K562 (cell line): ENCODE measurements around the gene TMEM81. TPM values are rescaled to one million over a fixed set of nuclear protein-coding genes. Genes with fewer than 3 reads are reported as not detected.

Experiments used
- ATAC-seq: fragments of 200-7000 bp; cut with Tn5 transposase; 3 replicates; pipeline ENCODE4 v1.9.1; 2020; ENCODE audit warnings: moderate library complexity
- BruUV-seq: library from RNA; stranded (reverse); fragments of 400-500 nt; replicated peaks from 2 replicates; lab custom pipeline; 2021; lab: Mats Ljungman, UMichigan
- CTCF ChIA-PET: fragments of 300-600 bp; formaldehyde crosslinking; extraction: SDS; loops from one replicate; lab custom pipeline; 2021; ENCODE audit warnings: low intra/inter-chr PET ratio; lab: Yijun Ruan, JAX
- POLR2A ChIA-PET: fragments of 300-600, 350-650 bp; sonication (Branson Sonifier 250); formaldehyde crosslinking; extraction: SDS; loops from one replicate; lab custom pipeline; 2021; ENCODE audit warnings: antibody characterized with exemption, inconsistent platforms; lab: Yijun Ruan, JAX
- DNase-seq, 4 experiments: peaks; one replicate each; pipeline versions ENCODE4 v3.0.0 to v3.0.0-alpha.2; 2011 to 2018; ENCODE audit warnings: low spot score in 3 of 4, mixed read lengths in 3 of 4; ENCODE audit errors: extremely low read depth in 1 of 4
- FAIRE-seq: peaks from 2 replicates; lab custom pipeline; 2011; peaks lifted over from hg19 to GRCh38; lab: Jason Lieb, UNC
- H2AFZ ChIP-seq: 2 replicates; pipeline ENCODE4 v1.6.0; 2011; ENCODE audit warnings: low read depth, low read length, control low read depth, inconsistent platforms
- H3K27ac ChIP-seq: fragments of 200-600 bp; 3 replicates; pipeline ENCODE4 v1.8.0; 2011; ENCODE audit warnings: low read depth, mild to moderate bottlenecking, control low read depth, inconsistent platforms, low read length, moderate library complexity, mixed read lengths; ENCODE audit errors: extremely low read depth
- H3K27me3 ChIP-seq, 2 experiments: fragments of 300-600 bp in 1 of 2; 2 replicates in 1 of 2; 3 replicates in 1 of 2; pipeline versions ENCODE4 v1.6.0 to v1.8.0; 2011; ENCODE audit warnings: inconsistent platforms in 2 of 2, low read length in 2 of 2, mild to moderate bottlenecking in 1 of 2, mixed read lengths in 1 of 2, moderate library complexity in 1 of 2; ENCODE audit not compliant: control insufficient read depth in 2 of 2, insufficient read depth in 2 of 2
- H3K36me3 ChIP-seq: fragments of 300-600 bp; 3 replicates; pipeline ENCODE4 v1.8.0; 2011; ENCODE audit warnings: mild to moderate bottlenecking, low read length, inconsistent platforms; ENCODE audit not compliant: control insufficient read depth, insufficient read depth
- H3K4me1 ChIP-seq, 2 experiments: fragments of 200-600 bp in 1 of 2; replicated peaks in 1 of 2; 2 replicates in 1 of 2; 3 replicates in 1 of 2; pipeline versions ENCODE4 v1.5.1 to v1.8.0; 2011; ENCODE audit warnings: inconsistent platforms in 2 of 2, low read length in 2 of 2, mild to moderate bottlenecking in 1 of 2, mixed read lengths in 1 of 2, moderate library complexity in 1 of 2; ENCODE audit not compliant: control insufficient read depth in 2 of 2, insufficient read depth in 2 of 2
- H3K4me2 ChIP-seq: 2 replicates; pipeline ENCODE4 v1.6.1; 2011; ENCODE audit warnings: low read length, control low read depth, inconsistent platforms, mixed read lengths; ENCODE audit not compliant: insufficient read depth
- H3K4me3 ChIP-seq: fragments of 200-600 bp; sonication (generic), shearing (Covaris generic); 2 replicates; pipeline ENCODE4 v1.5.1; 2016; ENCODE audit warnings: control low read depth, inconsistent platforms
- H3K79me2 ChIP-seq: fragments of 200-600 bp; 3 replicates; pipeline ENCODE4 v1.8.0; 2011; ENCODE audit warnings: low read length, inconsistent platforms; ENCODE audit not compliant: control insufficient read depth, insufficient read depth
- H3K9ac ChIP-seq, 2 experiments: 2 replicates each; pipeline versions ENCODE4 v1.6.0 to v1.6.1; 2011; ENCODE audit warnings: low read depth in 2 of 2, low read length in 2 of 2, control low read depth in 1 of 2, inconsistent platforms in 1 of 2, mild to moderate bottlenecking in 1 of 2, mixed read lengths in 1 of 2; ENCODE audit not compliant: insufficient read depth in 1 of 2
- H3K9me1 ChIP-seq: one replicate; pipeline ENCODE4 v1.6.0; 2011; ENCODE audit warnings: inconsistent platforms, mild to moderate bottlenecking, low read length, moderate library complexity; ENCODE audit not compliant: control insufficient read depth, insufficient read depth
- H3K9me3 ChIP-seq: replicated peaks from 2 replicates; pipeline ENCODE4 v1.5.1; 2011; ENCODE audit warnings: low read depth, low read length, inconsistent platforms; ENCODE audit not compliant: control insufficient read depth, insufficient read depth
- H4K20me1 ChIP-seq: replicated peaks from 2 replicates; pipeline ENCODE4 v1.6.1; 2011; ENCODE audit warnings: low read length, inconsistent platforms, mixed read lengths; ENCODE audit not compliant: control insufficient read depth, insufficient read depth
- JUN ChIP-seq, 2 experiments: sonication (generic) in 1 of 2; formaldehyde crosslinking in 1 of 2; IDR thresholded peaks; 2 replicates each; pipeline versions ENCODE4 v1.6.1 to v1.8.0; 2012 to 2022; ENCODE audit warnings: borderline replicate concordance in 2 of 2, mild to moderate bottlenecking in 2 of 2, improper control_type of control experiment in 1 of 2, low read depth in 1 of 2, low read length in 1 of 2, missing genetic modification reagents in 1 of 2
- PTRF ChIP-seq: fragments of 450-650 bp; IDR thresholded peaks from 2 replicates; pipeline ENCODE4 v1.6.1; 2016; ENCODE audit warnings: mild to moderate bottlenecking, missing genetic modification characterization, missing compliant biosample characterization
- RAD21 ChIP-seq, 2 experiments: fragments of 250-450 bp in 1 of 2; fragments of 450-650 bp in 1 of 2; sonication (Bioruptor Pico) in 1 of 2; formaldehyde crosslinking in 1 of 2; IDR thresholded peaks in 1 of 2; conservative IDR thresholded peaks in 1 of 2; 2 replicates each; pipeline versions ENCODE4 v1.4.0 to v1.8.0; 2020 to 2022; ENCODE audit warnings: mild to moderate bottlenecking in 2 of 2, moderate library complexity in 1 of 2
- SMAD3 ChIP-seq: fragments of 450-650 bp; formaldehyde crosslinking; conservative IDR thresholded peaks from 2 replicates; pipeline ENCODE4 v1.4.0; 2020; ENCODE audit warnings: mild to moderate bottlenecking
- SMARCA4 ChIP-seq: fragments of 450-650 bp; IDR thresholded peaks from 2 replicates; pipeline ENCODE4 v1.6.1; 2016
- SMARCC2 ChIP-seq: fragments of 450-650 bp; IDR thresholded peaks from 2 replicates; pipeline ENCODE4 v1.6.1; 2017; ENCODE audit warnings: antibody characterized with exemption, moderate library complexity, mild to moderate bottlenecking, low read depth
- TCFL5 ChIP-seq: fragments of 250-450 bp; sonication (Bioruptor Pico); conservative IDR thresholded peaks from 2 replicates; pipeline ENCODE4 v1.6.1; 2021; ENCODE audit warnings: mild to moderate bottlenecking, moderate library complexity, matching md5 sums
- THAP7 ChIP-seq: fragments of 250-450 bp; sonication (Bioruptor Pico); IDR thresholded peaks from 2 replicates; pipeline ENCODE4 v1.5.0; 2021
- ZBTB11 ChIP-seq, 3 experiments: fragments of 200-800 bp in 1 of 3; fragments of 250-450 bp in 1 of 3; fragments of 450-650 bp in 1 of 3; sonication (Bioruptor Pico) in 1 of 3; sonication (Bioruptor generic) in 1 of 3; formaldehyde crosslinking in 1 of 3; IDR thresholded peaks; 2 replicates each; pipeline versions ENCODE4 v1.6.1 to v1.8.0; 2016 to 2022; ENCODE audit warnings: mild to moderate bottlenecking in 2 of 3, missing genetic modification characterization in 2 of 3, missing compliant biosample characterization in 1 of 3, moderate library complexity in 1 of 3
- ZFX ChIP-seq: sonication (generic); formaldehyde crosslinking; IDR thresholded peaks from 2 replicates; pipeline ENCODE4 v1.8.0; 2022; ENCODE audit warnings: mild to moderate bottlenecking, missing genetic modification reagents, moderate library complexity
- ZNF184 ChIP-seq: sonication (generic); formaldehyde crosslinking; IDR thresholded peaks from 2 replicates; pipeline ENCODE4 v1.5.0; 2020; ENCODE audit warnings: missing genetic modification reagents
- ZNF408 ChIP-seq: fragments of 250-450 bp; sonication (Bioruptor Pico); IDR thresholded peaks from 2 replicates; pipeline ENCODE4 v1.4.0; 2020; ENCODE audit warnings: low read depth, mild to moderate bottlenecking, moderate library complexity
- ZNF75A ChIP-seq: fragments of 450-650 bp; formaldehyde crosslinking; IDR thresholded peaks from 2 replicates; pipeline ENCODE4 v1.4.0; 2020; ENCODE audit warnings: mild to moderate bottlenecking
- WGBS: fragments of 100-300 bp; shearing (Covaris generic); methylation state at CpG from one replicate; pipeline ENCODE4 v1.1.6; 2016; ENCODE audit warnings: low coverage, mixed read lengths; ENCODE audit not compliant: insufficient coverage; ENCODE audit errors: missing lambda C conversion rate; 5-methylcytosine and 5-hydroxymethylcytosine counted together
- in situ Hi-C: fragments of 300-500 bp; cut with MboI; formaldehyde crosslinking; loops from 4 replicates; pipeline ENCODE4 v1.15.0; 2018; ENCODE audit warnings: inconsistent platforms, mixed read lengths
- intact Hi-C: fragments of 100-400 bp; cut with micrococcal nuclease; formaldehyde crosslinking; loops from 2 replicates; pipeline ENCODE4 v1.14.2; 2022
- polyA plus RNA-seq, 8 experiments: library from polyadenylated mRNA; depleted of rRNA in 4 of 8; stranded (reverse) in 5 of 8; unstranded in 3 of 8; fragments of >200 nt; fragmentation: Nextera tagmentation in 2 of 8; fragmentation: Illumina TruSeq in 1 of 8; extraction: Ambion mirVana in 2 of 8; extraction: Trizol in 1 of 8; gene quantifications; 2 replicates each; pipeline versions ENCODE4 v1.2.1 to v1.2.3, GENCODE V29; 2011 to 2014; ENCODE audit warnings: inconsistent platforms in 1 of 8, missing spikeins in 1 of 8
- total RNA-seq, 7 experiments: library from RNA; depleted of rRNA in 6 of 7; stranded (reverse); fragments of >200 nt in 6 of 7; fragmentation: Illumina TruSeq in 2 of 7; extraction: Trizol in 2 of 7; gene quantifications; 2 replicates each; pipeline versions ENCODE4 v1.2.1 to v1.2.3, GENCODE V29; 2011 to 2021; ENCODE audit warnings: low replicate concordance in 1 of 7
- TF ChIP-seq, protein P1 (sequence below): fragments of 450-650 bp; IDR thresholded peaks from 2 replicates; pipeline ENCODE4 v1.6.1; 2016
- TF ChIP-seq, protein P2 (sequence below): sonication (generic); formaldehyde crosslinking; IDR thresholded peaks from 2 replicates; pipeline ENCODE4 v1.8.1; 2023; ENCODE audit warnings: mild to moderate bottlenecking, missing genetic modification reagents

TMEM81 gene
- total and polyA plus RNA-seq, 9 of the 15 experiments (the other 6 are each of a cell fraction or from before 2014, with no cell fraction given), result 3.2 to 6.1 (median 4.4) TPM

- BruUV-seq, result TSS peak; percentile 99
- no peak for TF ChIP-seq ZNF184 (CRISPR knock-in tag)
- no peak for TF ChIP-seq PTRF (tag)
- peak; percentile 27; the same call in 1 of the 2 replicates for TF ChIP-seq ZFX (CRISPR knock-in tag)
- no peak for TF ChIP-seq ZNF75A (CRISPR knock-in tag)
- no peak for TF ChIP-seq SMAD3 (CRISPR knock-in tag)
- TF ChIP-seq RAD21 (CRISPR knock-in tag; conservative IDR thresholded peaks at IDR 0.05 in 1 of 2, IDR thresholded peaks at IDR 0.05 in 1 of 2), result peak in 1 of 2 experiments; percentile 6; a peak in 1 of 4 replicates
- peak in 1 of 3 experiments; percentile 97; a peak in 2 of 6 replicates for TF ChIP-seq ZBTB11 (CRISPR knock-in tag; IDR thresholded peaks at IDR 0.05)
- TF ChIP-seq JUN (IDR thresholded peaks at IDR 0.05; ENCODE audit: borderline replicate concordance, low read depth, low read length), result no peak
- peak; percentile 15; the same call in 1 of the 2 replicates for TF ChIP-seq JUN (CRISPR knock-in tag; IDR thresholded peaks at IDR 0.05; ENCODE audit: borderline replicate concordance)
- TF ChIP-seq, protein P1, sequence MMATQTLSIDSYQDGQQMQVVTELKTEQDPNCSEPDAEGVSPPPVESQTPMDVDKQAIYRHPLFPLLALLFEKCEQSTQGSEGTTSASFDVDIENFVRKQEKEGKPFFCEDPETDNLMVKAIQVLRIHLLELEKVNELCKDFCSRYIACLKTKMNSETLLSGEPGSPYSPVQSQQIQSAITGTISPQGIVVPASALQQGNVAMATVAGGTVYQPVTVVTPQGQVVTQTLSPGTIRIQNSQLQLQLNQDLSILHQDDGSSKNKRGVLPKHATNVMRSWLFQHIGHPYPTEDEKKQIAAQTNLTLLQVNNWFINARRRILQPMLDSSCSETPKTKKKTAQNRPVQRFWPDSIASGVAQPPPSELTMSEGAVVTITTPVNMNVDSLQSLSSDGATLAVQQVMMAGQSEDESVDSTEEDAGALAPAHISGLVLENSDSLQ, result no peak
- no peak for TF ChIP-seq ZNF408 (CRISPR knock-in tag)
- TF ChIP-seq, protein P2, sequence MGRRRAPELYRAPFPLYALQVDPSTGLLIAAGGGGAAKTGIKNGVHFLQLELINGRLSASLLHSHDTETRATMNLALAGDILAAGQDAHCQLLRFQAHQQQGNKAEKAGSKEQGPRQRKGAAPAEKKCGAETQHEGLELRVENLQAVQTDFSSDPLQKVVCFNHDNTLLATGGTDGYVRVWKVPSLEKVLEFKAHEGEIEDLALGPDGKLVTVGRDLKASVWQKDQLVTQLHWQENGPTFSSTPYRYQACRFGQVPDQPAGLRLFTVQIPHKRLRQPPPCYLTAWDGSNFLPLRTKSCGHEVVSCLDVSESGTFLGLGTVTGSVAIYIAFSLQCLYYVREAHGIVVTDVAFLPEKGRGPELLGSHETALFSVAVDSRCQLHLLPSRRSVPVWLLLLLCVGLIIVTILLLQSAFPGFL, result no peak
- peak; percentile 5; the same call in 1 of the 2 replicates for TF ChIP-seq SMARCA4
- TF ChIP-seq THAP7 (CRISPR knock-in tag), result peak; percentile 4; the same call in 1 of the 2 replicates
- TF ChIP-seq SMARCC2, result peak; percentile 45; the same call in 1 of the 2 replicates
- TF ChIP-seq TCFL5, result no peak
Measured at GRCh38 chr1:205122489-205122882, 38.2 kb upstream of the TMEM81 start.

More at GRCh38 chr1:205122489-205122882, 38.2 kb upstream of the TMEM81 start:
- H3K4me2 ChIP-seq, result peak overlapping the region; percentile 95
- H3K4me3 ChIP-seq, result peak overlapping the region; percentile 73
- H3K9me1 ChIP-seq, result no peaks in the 10 kb centered on the region
- H3K27ac ChIP-seq, result peak overlapping the region; percentile 98
- H3K36me3 ChIP-seq, result peaks cover 24% of the 10 kb centered on the region; the same call in 2 of the 3 replicates
- FAIRE-seq, result no peak
- peaks cover 8% of the 10 kb centered on the region; the same call in 1 of the 2 replicates for H4K20me1 ChIP-seq
- ChIA-PET CTCF (interaction anchor here (1.7 kb wide), 1 partner anchor 134 kb away, joined by 7 read pairs; no protein-coding TSS in a partner anchor), POLR2A (interaction anchor here (0.8 to 5.9 kb wide), 17 partner anchors 8 to 141 kb away, joined by 3 to 55 read pairs (median 5); no protein-coding TSS in a partner anchor)
- in situ Hi-C loops, result no loop called here
- H3K4me1 ChIP-seq, result peaks cover 18 to 19% of the 10 kb centered on the region in 2 experiments; a peak in 4 of 5 replicates
- H3K27me3 ChIP-seq, result no peaks in the 10 kb centered on the region
- intact Hi-C loops, result loop anchor here (1.0 to 5.0 kb wide), 5 partner anchors 35 to 134 kb away; partner anchors contain the start of gene DSTYK
- H3K9ac ChIP-seq, result peak overlapping the region; percentile 94 to 96; a peak in 3 of 4 replicates
- WGBS, result 16% methylated on average over 9 of the region's 9 CpGs
- ATAC-seq, result peak; percentile 43
- no peaks in the 10 kb centered on the region for H3K9me3 ChIP-seq
- peaks cover 44% of the 10 kb centered on the region for H3K79me2 ChIP-seq
- peak overlapping the region; percentile 96 for H2AFZ ChIP-seq
- DNase-seq, result no peak
